Measurements from ENCODE around the gene NOTCH1. TPM values are rescaled to one million over a fixed set of nuclear protein-coding genes. Genes with fewer than 3 reads are reported as not detected.

NOTCH1 gene
- total RNA-seq, 2 experiments from 2014 or later, result 45.7 to 47.6 TPM

DNA sequence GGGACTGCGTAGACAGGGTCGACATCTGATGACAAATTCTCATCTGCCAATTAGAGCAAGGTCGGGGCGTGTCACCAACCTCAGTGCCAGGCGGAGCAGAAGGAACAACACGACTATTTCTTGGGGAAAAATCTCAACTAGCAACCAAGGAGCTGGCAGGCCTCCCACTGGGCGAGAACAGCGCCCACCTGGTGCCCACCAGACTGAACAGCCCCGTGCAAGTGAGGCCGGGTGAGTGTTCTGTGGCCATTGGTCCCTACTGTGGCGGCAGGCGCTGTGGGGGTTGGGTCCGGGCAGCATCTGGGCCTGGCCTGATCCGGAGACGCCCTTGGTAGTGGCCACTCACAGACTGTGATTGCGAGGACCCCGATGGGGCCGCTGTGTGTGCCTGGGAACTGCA lies 11.5 kb downstream of the NOTCH1 start:
- no peaks in the 10 kb centered on the region for H3K27me3 Mint-ChIP-seq
- intact Hi-C loops (cut with micrococcal nuclease), result loop anchor here (10.0 kb wide), 1 partner anchor 50 kb away; the partner anchor contains the start of gene SEC16A
- DNase-seq (no peak), ATAC-seq (no peak)
- H3K4me3 Mint-ChIP-seq, result no peak overlapping the region
- peaks cover 53% of the 10 kb centered on the region for H3K4me1 Mint-ChIP-seq (ENCODE audit: low read depth)
- H3K36me3 Mint-ChIP-seq (ENCODE audit: low read depth), result peaks cover 21% of the 10 kb centered on the region
- ChIA-PET POLR2A (interaction anchor here (0.7 to 2.7 kb wide), 5 partner anchors 8 to 20 kb away, joined by 3 to 15 read pairs (median 9); partner anchors contain the start of gene NOTCH1), CTCF (interaction anchor here (1.0 to 1.4 kb wide), 4 partner anchors 8 to 192 kb away, joined by 3 to 6 read pairs (median 4); no protein-coding TSS in a partner anchor)
- H3K9me3 Mint-ChIP-seq, result no peaks in the 10 kb centered on the region
- H3K27ac Mint-ChIP-seq, result peak overlapping the region; percentile 86
- TF ChIP-seq, protein P1, sequence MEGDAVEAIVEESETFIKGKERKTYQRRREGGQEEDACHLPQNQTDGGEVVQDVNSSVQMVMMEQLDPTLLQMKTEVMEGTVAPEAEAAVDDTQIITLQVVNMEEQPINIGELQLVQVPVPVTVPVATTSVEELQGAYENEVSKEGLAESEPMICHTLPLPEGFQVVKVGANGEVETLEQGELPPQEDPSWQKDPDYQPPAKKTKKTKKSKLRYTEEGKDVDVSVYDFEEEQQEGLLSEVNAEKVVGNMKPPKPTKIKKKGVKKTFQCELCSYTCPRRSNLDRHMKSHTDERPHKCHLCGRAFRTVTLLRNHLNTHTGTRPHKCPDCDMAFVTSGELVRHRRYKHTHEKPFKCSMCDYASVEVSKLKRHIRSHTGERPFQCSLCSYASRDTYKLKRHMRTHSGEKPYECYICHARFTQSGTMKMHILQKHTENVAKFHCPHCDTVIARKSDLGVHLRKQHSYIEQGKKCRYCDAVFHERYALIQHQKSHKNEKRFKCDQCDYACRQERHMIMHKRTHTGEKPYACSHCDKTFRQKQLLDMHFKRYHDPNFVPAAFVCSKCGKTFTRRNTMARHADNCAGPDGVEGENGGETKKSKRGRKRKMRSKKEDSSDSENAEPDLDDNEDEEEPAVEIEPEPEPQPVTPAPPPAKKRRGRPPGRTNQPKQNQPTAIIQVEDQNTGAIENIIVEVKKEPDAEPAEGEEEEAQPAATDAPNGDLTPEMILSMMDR (IDR thresholded peaks at IDR 0.05), result no peak

DNA sequence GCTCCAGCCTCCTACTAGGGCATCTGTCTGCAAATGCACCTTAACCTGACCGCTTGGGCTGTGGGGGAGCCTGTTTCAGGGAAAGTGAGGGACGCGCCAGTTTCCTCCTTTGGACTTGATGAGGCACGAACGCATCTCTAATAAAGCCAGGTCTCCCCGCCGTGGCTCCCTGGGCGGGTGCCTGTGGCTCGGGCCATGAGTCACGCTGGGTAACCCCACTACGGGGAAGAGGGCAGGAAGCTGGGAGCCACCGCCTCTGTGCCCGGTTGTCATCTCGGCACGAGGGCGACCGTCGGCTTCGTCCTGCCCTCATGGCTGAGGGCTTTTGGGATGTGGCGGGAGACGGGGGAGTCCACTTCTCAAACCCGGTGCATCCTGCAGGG lies 12.1 kb downstream of the NOTCH1 start:
- Mint-ChIP-seq H3K4me3 (peak overlapping the region; percentile 56), H3K27me3 (no peaks in the 10 kb centered on the region), H3K36me3 (ENCODE audit: low read depth) (peaks cover 21% of the 10 kb centered on the region), H3K27ac (peak overlapping the region; percentile 86), H3K4me1 (ENCODE audit: low read depth) (peaks cover 48% of the 10 kb centered on the region), H3K9me3 (no peaks in the 10 kb centered on the region)
- TF ChIP-seq, protein P1 (IDR thresholded peaks at IDR 0.05), result no peak
- CTCF ChIA-PET, result interaction anchor here (1.0 to 1.9 kb wide), 7 partner anchors 8 to 193 kb away, joined by 3 to 6 read pairs (median 4); no protein-coding TSS in a partner anchor
- DNase-seq, result peak; percentile 90
- peak; percentile 61 for ATAC-seq
- intact Hi-C loops (cut with micrococcal nuclease), result loop anchor here (10.0 kb wide), 1 partner anchor 49 kb away; the partner anchor contains the start of gene SEC16A
- POLR2A ChIA-PET, result interaction anchor here (0.7 to 2.7 kb wide), 11 partner anchors 8 to 416 kb away, joined by 3 to 15 read pairs (median 4); partner anchors contain the start of gene NOTCH1

DNA sequence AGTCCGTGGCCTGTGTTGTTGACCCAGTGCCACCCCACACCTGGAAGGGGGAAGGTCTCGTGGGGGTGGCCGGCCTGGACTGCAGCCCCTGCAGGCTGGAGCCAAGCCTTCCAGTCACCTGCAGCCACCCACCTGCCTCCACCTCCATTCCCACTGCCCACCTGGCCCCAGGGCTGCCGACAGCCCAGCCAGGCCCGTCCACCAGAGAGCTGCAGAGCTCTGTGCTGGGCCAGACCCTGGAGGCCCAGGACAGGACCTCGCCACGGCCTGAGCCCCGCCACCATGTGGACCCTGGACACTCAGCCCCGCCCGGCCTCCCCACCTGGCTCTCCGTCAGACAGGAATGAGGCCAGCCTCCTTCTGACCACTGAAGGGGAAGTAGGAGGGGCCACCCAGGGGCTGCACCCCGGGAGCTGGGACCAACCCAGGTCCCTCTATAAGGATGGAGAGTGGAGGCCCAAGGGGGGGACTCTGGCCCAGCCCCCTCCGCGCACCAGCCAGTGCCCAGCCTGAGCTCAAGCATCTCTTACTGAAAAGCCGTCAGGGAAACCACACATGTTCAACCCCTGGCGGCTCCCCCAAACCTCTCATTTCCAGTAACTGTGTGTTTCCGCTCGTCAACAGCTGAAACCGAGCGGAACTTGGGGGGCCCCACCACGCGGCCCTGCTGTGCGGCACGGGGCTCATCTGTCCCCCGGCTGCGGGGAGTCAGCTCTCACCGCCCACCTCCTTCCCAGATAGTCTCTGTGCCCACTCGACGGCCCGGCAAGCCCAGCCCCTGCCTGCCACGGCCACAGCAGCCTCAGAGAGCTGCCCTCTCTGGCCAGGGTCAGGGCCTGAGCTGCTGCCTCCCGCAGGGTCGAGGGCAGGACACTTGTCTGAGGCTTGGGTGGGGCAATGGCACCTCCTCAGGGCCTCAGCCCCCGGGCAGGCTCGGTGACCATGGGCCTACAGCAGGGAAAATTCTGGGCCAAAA lies 12.8 kb downstream of the NOTCH1 start:
- H3K36me3 Mint-ChIP-seq (ENCODE audit: low read depth), result peaks cover 18% of the 10 kb centered on the region
- POLR2A ChIA-PET, result interaction anchor here (0.7 to 2.7 kb wide), 16 partner anchors 9 to 415 kb away, joined by 3 to 15 read pairs (median 4); partner anchors contain the start of gene NOTCH1

DNA sequence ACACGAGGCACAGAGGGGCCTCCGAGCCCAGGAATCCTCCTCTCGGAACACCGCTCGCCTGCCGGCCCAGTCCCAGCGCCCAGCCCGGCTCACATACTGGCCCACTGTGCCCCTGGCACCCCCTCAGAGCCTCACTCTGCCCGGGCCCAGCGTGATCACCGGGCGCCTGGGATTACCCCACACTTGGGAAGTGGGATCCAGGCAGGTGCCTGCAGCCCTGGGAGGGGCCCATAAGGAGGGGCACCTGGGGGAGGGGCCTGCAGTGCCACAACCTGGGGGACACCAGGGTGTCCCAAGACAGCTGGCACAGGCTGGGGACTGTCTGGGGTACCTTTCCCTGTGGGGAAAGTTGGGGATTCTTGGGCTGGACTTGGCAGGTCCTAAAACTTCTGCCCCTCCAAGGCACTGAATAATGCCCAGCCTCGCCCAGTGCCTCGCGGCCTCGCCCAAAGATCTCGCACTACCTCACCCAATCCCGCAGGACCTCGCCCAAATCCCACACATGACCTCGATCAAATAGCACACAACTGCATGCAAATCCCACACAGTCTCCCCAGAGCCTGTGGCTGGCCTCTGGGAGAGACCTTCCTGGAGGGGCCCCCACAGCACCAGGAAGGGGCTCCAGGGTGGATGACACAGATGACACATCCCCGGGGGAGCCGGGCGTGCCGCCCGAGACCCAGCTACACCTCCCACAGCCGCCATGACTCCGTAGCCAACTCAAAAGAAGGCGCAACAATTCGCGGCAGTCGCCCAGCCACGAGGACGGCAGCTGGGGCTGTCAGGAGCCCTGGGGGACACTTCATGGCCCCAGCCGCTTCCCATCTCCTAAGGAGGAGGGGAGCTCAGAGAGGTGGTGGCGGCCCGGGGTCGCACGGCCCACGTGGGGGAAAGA lies 13.7 kb downstream of the NOTCH1 start:
- H3K27ac Mint-ChIP-seq, result peak overlapping the region; percentile 86
- H3K36me3 Mint-ChIP-seq (ENCODE audit: low read depth), result peaks cover 10% of the 10 kb centered on the region

More for the DNA sequence above, 12.8 kb downstream of the NOTCH1 start:
- ATAC-seq, result peak; percentile 73
- H3K27ac Mint-ChIP-seq, result peak overlapping the region; percentile 86
- CTCF ChIA-PET, result interaction anchor here (1.0 to 1.9 kb wide), 7 partner anchors 9 to 194 kb away, joined by 3 to 6 read pairs (median 4); no protein-coding TSS in a partner anchor
- peak; percentile 94 for DNase-seq
- peaks cover 43% of the 10 kb centered on the region for H3K4me1 Mint-ChIP-seq (ENCODE audit: low read depth)
- intact Hi-C loops (cut with micrococcal nuclease), result loop anchor here (10.0 kb wide), 1 partner anchor 48 kb away; the partner anchor contains the start of gene SEC16A
- no peaks in the 10 kb centered on the region for H3K27me3 Mint-ChIP-seq
- peak overlapping the region; percentile 56 for H3K4me3 Mint-ChIP-seq
- no peaks in the 10 kb centered on the region for H3K9me3 Mint-ChIP-seq
- TF ChIP-seq, protein P1 (IDR thresholded peaks at IDR 0.05), result no peak

More for the DNA sequence above, 13.7 kb downstream of the NOTCH1 start:
- Mint-ChIP-seq H3K9me3 (no peaks in the 10 kb centered on the region), H3K4me1 (ENCODE audit: low read depth) (peaks cover 40% of the 10 kb centered on the region), H3K27me3 (no peaks in the 10 kb centered on the region), H3K4me3 (peak overlapping the region; percentile 56)
- DNase-seq (peak; percentile 47), ATAC-seq (no peak)
- CTCF ChIA-PET, result interaction anchor here (1.4 to 1.9 kb wide), 2 partner anchors 44 to 99 kb away, joined by 4 to 6 read pairs; no protein-coding TSS in a partner anchor
- intact Hi-C loops (cut with micrococcal nuclease), result loop anchor here (10.0 kb wide), 1 partner anchor 47 kb away; the partner anchor contains the start of gene SEC16A
- POLR2A ChIA-PET, result interaction anchor here (0.8 to 2.7 kb wide), 9 partner anchors 12 to 414 kb away, joined by 3 to 15 read pairs (median 5); partner anchors contain the start of gene NOTCH1
- TF ChIP-seq, protein P1 (IDR thresholded peaks at IDR 0.05), result no peak

All from activated CD8-positive, alpha-beta T cell treated with anti-CD3 and anti-CD28 coated beads for 36 hours (primary cell).